A549 (cell line): ENCODE measurements around the gene DLGAP5. TPM values are rescaled to one million over a fixed set of nuclear protein-coding genes. Genes with fewer than 3 reads are reported as not detected.

Experiments used
- ATAC-seq, 2 experiments: fragments of 200-7000 bp in 1 of 2; fragments of >200 bp in 1 of 2; cut with Nextera tagmentation in 1 of 2; cut with Tn5 transposase in 1 of 2; 3 replicates each; pipeline versions ENCODE4 v1.8.0 to v1.9.1; 2018 to 2020; ENCODE audit warnings: mild to moderate bottlenecking in 1 of 2, moderate library complexity in 1 of 2
- CTCF ChIA-PET: fragments of 300-600 bp; sonication (Branson Sonifier 250); formaldehyde crosslinking; extraction: SDS; loops from one replicate; lab custom pipeline; 2021; ENCODE audit warnings: antibody characterized with exemption, inconsistent platforms; lab: Yijun Ruan, JAX
- POLR2A ChIA-PET: fragments of 350-600 bp; formaldehyde crosslinking; extraction: SDS; loops from one replicate; lab custom pipeline; 2021; ENCODE audit warnings: antibody characterized with exemption, inconsistent platforms; lab: Yijun Ruan, JAX
- DNase-seq, 2 experiments: peaks; one replicate each; pipeline versions ENCODE4 v3.0.0 to v3.0.0-alpha.2; 2011 to 2016; ENCODE audit warnings: low read depth in 1 of 2, low spot score in 1 of 2
- FAIRE-seq: peaks from 2 replicates; lab custom pipeline; 2011; peaks lifted over from hg19 to GRCh38; lab: Jason Lieb, UNC
- H3K27ac ChIP-seq, 2 experiments: fragments of >200 bp; sonication (Bioruptor Twin); formaldehyde crosslinking; 3 replicates each; pipeline ENCODE4 v1.5.1; 2016 to 2017
- H3K4me1 ChIP-seq: fragments of >200 bp; sonication (Bioruptor Twin); formaldehyde crosslinking; 3 replicates; pipeline ENCODE4 v1.6.1; 2016
- H3K4me2 ChIP-seq: fragments of >200 bp; sonication (Bioruptor Twin); formaldehyde crosslinking; 3 replicates; pipeline ENCODE4 v1.6.1; 2016
- H3K4me3 ChIP-seq: fragments of >200 bp; sonication (Bioruptor Twin); formaldehyde crosslinking; 3 replicates; pipeline ENCODE4 v1.5.1; 2016
- H3K9me3 ChIP-seq: fragments of >200 bp; sonication (Bioruptor Twin); formaldehyde crosslinking; 3 replicates; pipeline ENCODE4 v1.6.1; 2016
- CHD2 ChIP-seq: fragments of 150-350 bp; IDR thresholded peaks from 2 replicates; pipeline ENCODE4 v1.6.1; 2014; ENCODE audit warnings: low read length; ENCODE audit not compliant: partially characterized antibody
- CHD4 ChIP-seq: fragments of 200-600 bp; sonication (generic); IDR thresholded peaks from 2 replicates; pipeline ENCODE4 v1.6.1; 2016; ENCODE audit warnings: antibody characterized with exemption, mild to moderate bottlenecking, borderline replicate concordance
- CTCF ChIP-seq: fragments of >200 bp; sonication (Bioruptor Twin); formaldehyde crosslinking; IDR thresholded peaks from 3 replicates; pipeline ENCODE4 v1.5.1; 2016
- E2F6 ChIP-seq: IDR thresholded peaks from 2 replicates; pipeline ENCODE4 v1.6.1; 2012; ENCODE audit warnings: low read depth, borderline replicate concordance
- EHF ChIP-seq: fragments of 250-450 bp; sonication (Bioruptor Pico); IDR thresholded peaks from 2 replicates; pipeline ENCODE4 v1.5.0; 2020; ENCODE audit warnings: mild to moderate bottlenecking
- EHMT2 ChIP-seq: fragments of 200-600 bp; sonication (generic); IDR thresholded peaks from 2 replicates; pipeline ENCODE4 v1.6.1; 2016; ENCODE audit warnings: antibody characterized with exemption, low read depth, mild to moderate bottlenecking, moderate library complexity
- ELK1 ChIP-seq: fragments of 150-350 bp; IDR thresholded peaks from 2 replicates; pipeline ENCODE4 v1.6.1; 2014; ENCODE audit warnings: low read depth, mild to moderate bottlenecking, low read length
- EP300 ChIP-seq, 2 experiments: fragments of >200 bp; sonication (Bioruptor Twin); formaldehyde crosslinking; IDR thresholded peaks; 2 replicates in 1 of 2; 3 replicates in 1 of 2; pipeline ENCODE4 v1.6.1; 2016 to 2017
- ESRRA ChIP-seq: fragments of 150-350 bp; IDR thresholded peaks from 2 replicates; pipeline ENCODE4 v1.6.1; 2014; ENCODE audit warnings: mild to moderate bottlenecking, low read length, borderline replicate concordance
- FOSL2 ChIP-seq, 2 experiments: fragments of 450-650 bp in 1 of 2; fragments of >200 bp in 1 of 2; sonication (Bioruptor Twin) in 1 of 2; formaldehyde crosslinking; IDR thresholded peaks; 2 replicates each; pipeline versions ENCODE4 v1.5.0 to v1.6.1; 2016 to 2020; ENCODE audit warnings: mild to moderate bottlenecking in 1 of 2, moderate library complexity in 1 of 2
- HEYL ChIP-seq: fragments of 250-450 bp; sonication (Bioruptor Pico); IDR thresholded peaks from 2 replicates; pipeline ENCODE4 v1.8.0; 2021; ENCODE audit warnings: mild to moderate bottlenecking, moderate library complexity
- JUNB ChIP-seq: fragments of >200 bp; sonication (Bioruptor Twin); formaldehyde crosslinking; IDR thresholded peaks from 2 replicates; pipeline ENCODE4 v1.6.1; 2016
- KDM1A ChIP-seq: fragments of 200-600 bp; sonication (generic); IDR thresholded peaks from 2 replicates; pipeline ENCODE4 v1.6.1; 2016; ENCODE audit warnings: low read depth, mild to moderate bottlenecking
- KDM5A ChIP-seq: fragments of 200-600 bp; sonication (generic); IDR thresholded peaks from 2 replicates; pipeline ENCODE4 v1.6.1; 2016; ENCODE audit warnings: antibody characterized with exemption, mild to moderate bottlenecking
- MAFK ChIP-seq: fragments of 450-650 bp; IDR thresholded peaks from 2 replicates; pipeline ENCODE4 v1.6.1; 2014; ENCODE audit not compliant: partially characterized antibody
- MAX ChIP-seq: IDR thresholded peaks from 2 replicates; pipeline ENCODE4 v1.6.1; 2012
- MAZ ChIP-seq: fragments of 150-350 bp; IDR thresholded peaks from 2 replicates; pipeline ENCODE4 v1.6.1; 2014; ENCODE audit warnings: antibody characterized with exemption, low read depth, low read length, borderline replicate concordance
- MYC ChIP-seq: IDR thresholded peaks from 2 replicates; pipeline ENCODE4 v1.6.1; 2012; ENCODE audit warnings: mild to moderate bottlenecking, inconsistent platforms, low read length, improper control_type of control experiment, borderline replicate concordance
- NFE2L2 ChIP-seq: fragments of 150-350 bp; conservative IDR thresholded peaks from 2 replicates; pipeline ENCODE4 v1.6.1; 2014; ENCODE audit warnings: low read length
- NPAS2 ChIP-seq: fragments of 250-450 bp; sonication (Bioruptor Pico); IDR thresholded peaks from 2 replicates; pipeline ENCODE4 v1.8.0; 2022; ENCODE audit warnings: mild to moderate bottlenecking, moderate library complexity, borderline replicate concordance
- PBX3 ChIP-seq: IDR thresholded peaks from 2 replicates; pipeline ENCODE4 v1.6.1; 2012
- POLR2A ChIP-seq: IDR thresholded peaks from 2 replicates; pipeline ENCODE4 v1.6.1; 2012; ENCODE audit warnings: mild to moderate bottlenecking, low read length
- RAD21 ChIP-seq, 2 experiments: fragments of >200 bp in 1 of 2; sonication (Bioruptor Twin) in 1 of 2; formaldehyde crosslinking in 1 of 2; IDR thresholded peaks in 1 of 2; conservative IDR thresholded peaks in 1 of 2; 2 replicates in 1 of 2; 3 replicates in 1 of 2; pipeline ENCODE4 v1.6.1; 2012 to 2018; ENCODE audit warnings: inconsistent platforms in 1 of 2
- SMC3 ChIP-seq: fragments of >200 bp; sonication (Bioruptor Twin); formaldehyde crosslinking; IDR thresholded peaks from 3 replicates; pipeline ENCODE4 v1.6.1; 2018; ENCODE audit warnings: inconsistent platforms
- SREBF2 ChIP-seq: fragments of 450-650 bp; IDR thresholded peaks from 2 replicates; pipeline ENCODE4 v1.6.1; 2014; ENCODE audit warnings: mild to moderate bottlenecking, moderate library complexity
- TFCP2L1 ChIP-seq: fragments of 250-450 bp; sonication (Bioruptor Pico); IDR thresholded peaks from 2 replicates; pipeline ENCODE4 v1.5.0; 2021; ENCODE audit warnings: mild to moderate bottlenecking
- TP53 ChIP-seq: fragments of 250-450 bp; sonication (Bioruptor Pico); IDR thresholded peaks from 2 replicates; pipeline ENCODE4 v1.5.0; 2021; ENCODE audit warnings: mild to moderate bottlenecking, moderate library complexity
- ZSCAN20 ChIP-seq: fragments of 250-450 bp; sonication (Bioruptor Pico); IDR thresholded peaks from 2 replicates; pipeline ENCODE4 v1.8.0; 2022; ENCODE audit warnings: mild to moderate bottlenecking, moderate library complexity
- WGBS: methylation state at CpG from one replicate; pipeline ENCODE4 v1.1.6; 2017; ENCODE audit errors: missing lambda C conversion rate; 5-methylcytosine and 5-hydroxymethylcytosine counted together
- polyA plus RNA-seq, 4 experiments: library from polyadenylated mRNA; depleted of rRNA in 3 of 4; stranded (reverse); fragments of >200 nt; fragmentation: RNase III in 1 of 4; extraction: RNeasy Plus Mini Kit Qiagen cat#74134 plus additional on column Dnase treatment in 1 of 4; gene quantifications; 2 replicates in 3 of 4; 3 replicates in 1 of 4; pipeline ENCODE4 v1.2.3, GENCODE V29; 2011 to 2017

The DLGAP5 gene
- polyA plus RNA-seq, 2 of the 4 experiments (the other 2 are of a cell fraction) = 46.1 to 46.6 TPM

GRCh38 chr14:55141825-55142224 lies 49.6 kb downstream of the DLGAP5 start:
- no peaks in the 10 kb centered on the region for H3K4me1 ChIP-seq
- ATAC-seq = no peak
- H3K4me2 ChIP-seq = no peak overlapping the region
- H3K4me3 ChIP-seq = no peak overlapping the region
- no peak for DNase-seq
- 96% methylated on average over 3 of the region's 3 CpGs for WGBS
- TF ChIP-seq CHD4 = no peak
- no peak for TF ChIP-seq HEYL
- TF ChIP-seq E2F6 = no peak
- no peak for TF ChIP-seq ZSCAN20 (CRISPR knock-in tag)
- TF ChIP-seq ESRRA = no peak
- no peak for TF ChIP-seq MYC
- TF ChIP-seq TP53 (CRISPR knock-in tag) = no peak
- no peak for TF ChIP-seq POLR2A
- TF ChIP-seq EP300 (IDR thresholded peaks at IDR 0.05) = no peak
- no peak for TF ChIP-seq MAZ
- no peak for TF ChIP-seq KDM5A
- no peak for TF ChIP-seq FOSL2 (IDR thresholded peaks at IDR 0.05)
- no peak for TF ChIP-seq FOSL2 (CRISPR knock-in tag; IDR thresholded peaks at IDR 0.05)
- no peak for TF ChIP-seq EHMT2
- CTCF ChIA-PET = interaction anchor here (0.8 to 0.9 kb wide), 2 partner anchors 19 to 52 kb away, joined by 4 read pairs; no protein-coding TSS in a partner anchor
- H3K9me3 ChIP-seq = no peaks in the 10 kb centered on the region
- no peak for FAIRE-seq
- POLR2A ChIA-PET = no interaction called here
- no peak overlapping the region for H3K27ac ChIP-seq

- TF ChIP-seq ELK1 = no peak
- TF ChIP-seq SMC3 = no peak
- TF ChIP-seq JUNB = no peak
- TF ChIP-seq KDM5A = no peak
- no peak for TF ChIP-seq KDM1A
- no peak for ATAC-seq
- Histone ChIP-seq H3K4me2 (no peak overlapping the region), H3K9me3 (no peaks in the 10 kb centered on the region), H3K27ac (no peak overlapping the region), H3K4me1 (no peaks in the 10 kb centered on the region), H3K4me3 (no peak overlapping the region)
- CTCF ChIA-PET = interaction anchor here (1.0 to 1.7 kb wide), 4 partner anchors 9 to 89 kb away, joined by 3 to 4 read pairs (median 3); partner anchors contain the start of gene MAPK1IP1L
- DNase-seq = no peak
- POLR2A ChIA-PET = interaction anchor here (1.6 kb wide), 1 partner anchor 10 kb away, joined by 3 read pairs; no protein-coding TSS in a partner anchor
- no peak for FAIRE-seq
- WGBS = 86% methylated on average over 4 of the region's 4 CpGs
Observed at GRCh38 chr14:55139696-55140509, 51.5 kb downstream of the DLGAP5 start.

GRCh38 chr14:55139141-55139540 lies 52.2 kb downstream of the DLGAP5 start:
- CTCF ChIA-PET = interaction anchor here (1.0 to 3.6 kb wide), 5 partner anchors 8 to 50 kb away, joined by 3 to 22 read pairs (median 4); no protein-coding TSS in a partner anchor
- FAIRE-seq = no peak
- Histone ChIP-seq H3K9me3 (no peaks in the 10 kb centered on the region), H3K4me2 (no peak overlapping the region), H3K27ac (no peak overlapping the region), H3K4me3 (no peak overlapping the region), H3K4me1 (no peaks in the 10 kb centered on the region)
- POLR2A ChIA-PET = interaction anchor here (1.6 kb wide), 1 partner anchor 9 kb away, joined by 3 read pairs; no protein-coding TSS in a partner anchor
- ATAC-seq = no peak
- DNase-seq = no peak
- TF ChIP-seq JUNB (no peak), PBX3 (no peak), NPAS2 (CRISPR knock-in tag) (no peak), TP53 (CRISPR knock-in tag) (no peak), RAD21 (conservative IDR thresholded peaks at IDR 0.05 in 1 of 2, IDR thresholded peaks at IDR 0.05 in 1 of 2) (no peak), MAFK (no peak), TFCP2L1 (CRISPR knock-in tag) (no peak), SREBF2 (no peak), EHF (CRISPR knock-in tag) (no peak), MAX (no peak), ELK1 (no peak), EP300 (IDR thresholded peaks at IDR 0.05) (no peak), NFE2L2 (no peak), POLR2A (no peak), CHD2 (no peak), CTCF (no peak)
